Measurements from ENCODE around the gene HYLS1. TPM values are rescaled to one million over a fixed set of nuclear protein-coding genes. Genes with fewer than 3 reads are reported as not detected.
A peak's percentile ranks its signal among the peaks of the same experiment; 100 is the strongest.

HYLS1 gene
- total RNA-seq, 1 donor from 2014 or later: 4.7 TPM

DNA sequence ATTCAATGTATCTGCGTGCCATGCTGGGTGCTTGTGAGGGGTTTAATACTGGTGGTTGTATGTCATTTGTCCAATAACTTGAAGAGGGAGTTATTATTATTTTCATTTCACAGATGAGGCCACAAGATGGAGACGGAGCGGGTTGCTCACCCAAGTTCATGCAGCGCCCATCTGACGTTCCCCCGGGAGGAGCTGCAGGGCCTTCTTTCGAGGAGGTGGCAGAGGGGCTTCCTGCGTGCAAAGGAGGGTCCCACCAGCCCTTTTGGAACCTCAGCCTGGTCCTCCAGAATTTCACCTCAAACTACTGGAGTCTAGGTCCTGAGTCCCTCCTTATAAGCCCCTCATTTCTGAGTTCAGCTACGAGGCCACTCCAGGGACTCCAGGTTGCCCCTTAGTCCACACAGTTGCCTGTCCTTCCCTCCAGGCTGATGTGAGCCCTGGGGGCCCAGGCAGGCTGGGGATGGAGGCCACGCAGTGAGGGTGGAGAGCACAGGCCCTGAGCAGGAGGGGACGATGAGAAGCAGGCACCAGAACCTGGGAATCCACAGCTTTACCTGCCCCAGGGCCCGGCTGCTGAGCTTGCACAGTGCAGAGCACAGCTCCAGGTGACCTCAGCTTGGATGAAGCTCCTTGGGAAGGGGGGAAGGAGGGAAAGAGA, 55.4 kb downstream of the HYLS1 start:
- TF ChIP-seq, protein P1, sequence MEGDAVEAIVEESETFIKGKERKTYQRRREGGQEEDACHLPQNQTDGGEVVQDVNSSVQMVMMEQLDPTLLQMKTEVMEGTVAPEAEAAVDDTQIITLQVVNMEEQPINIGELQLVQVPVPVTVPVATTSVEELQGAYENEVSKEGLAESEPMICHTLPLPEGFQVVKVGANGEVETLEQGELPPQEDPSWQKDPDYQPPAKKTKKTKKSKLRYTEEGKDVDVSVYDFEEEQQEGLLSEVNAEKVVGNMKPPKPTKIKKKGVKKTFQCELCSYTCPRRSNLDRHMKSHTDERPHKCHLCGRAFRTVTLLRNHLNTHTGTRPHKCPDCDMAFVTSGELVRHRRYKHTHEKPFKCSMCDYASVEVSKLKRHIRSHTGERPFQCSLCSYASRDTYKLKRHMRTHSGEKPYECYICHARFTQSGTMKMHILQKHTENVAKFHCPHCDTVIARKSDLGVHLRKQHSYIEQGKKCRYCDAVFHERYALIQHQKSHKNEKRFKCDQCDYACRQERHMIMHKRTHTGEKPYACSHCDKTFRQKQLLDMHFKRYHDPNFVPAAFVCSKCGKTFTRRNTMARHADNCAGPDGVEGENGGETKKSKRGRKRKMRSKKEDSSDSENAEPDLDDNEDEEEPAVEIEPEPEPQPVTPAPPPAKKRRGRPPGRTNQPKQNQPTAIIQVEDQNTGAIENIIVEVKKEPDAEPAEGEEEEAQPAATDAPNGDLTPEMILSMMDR (IDR thresholded peaks at IDR 0.05; ENCODE audit: partially characterized antibody, unreplicated experiment): no peak
- peaks cover 24% of the 10 kb centered on the region for H3K4me1 Mint-ChIP-seq (ENCODE audit: low read depth, unreplicated experiment)
- peak overlapping the region; percentile 94 for H3K27ac Mint-ChIP-seq (ENCODE audit: unreplicated experiment)
- DNase-seq: no peak
- H3K27me3 Mint-ChIP-seq (ENCODE audit: unreplicated experiment): peaks cover 13% of the 10 kb centered on the region
- H3K36me3 Mint-ChIP-seq (ENCODE audit: unreplicated experiment): no peaks in the 10 kb centered on the region
- H3K9me3 Mint-ChIP-seq (ENCODE audit: unreplicated experiment): peaks cover 11% of the 10 kb centered on the region
- H3K4me3 Mint-ChIP-seq (ENCODE audit: unreplicated experiment): peak overlapping the region; percentile 72

DNA sequence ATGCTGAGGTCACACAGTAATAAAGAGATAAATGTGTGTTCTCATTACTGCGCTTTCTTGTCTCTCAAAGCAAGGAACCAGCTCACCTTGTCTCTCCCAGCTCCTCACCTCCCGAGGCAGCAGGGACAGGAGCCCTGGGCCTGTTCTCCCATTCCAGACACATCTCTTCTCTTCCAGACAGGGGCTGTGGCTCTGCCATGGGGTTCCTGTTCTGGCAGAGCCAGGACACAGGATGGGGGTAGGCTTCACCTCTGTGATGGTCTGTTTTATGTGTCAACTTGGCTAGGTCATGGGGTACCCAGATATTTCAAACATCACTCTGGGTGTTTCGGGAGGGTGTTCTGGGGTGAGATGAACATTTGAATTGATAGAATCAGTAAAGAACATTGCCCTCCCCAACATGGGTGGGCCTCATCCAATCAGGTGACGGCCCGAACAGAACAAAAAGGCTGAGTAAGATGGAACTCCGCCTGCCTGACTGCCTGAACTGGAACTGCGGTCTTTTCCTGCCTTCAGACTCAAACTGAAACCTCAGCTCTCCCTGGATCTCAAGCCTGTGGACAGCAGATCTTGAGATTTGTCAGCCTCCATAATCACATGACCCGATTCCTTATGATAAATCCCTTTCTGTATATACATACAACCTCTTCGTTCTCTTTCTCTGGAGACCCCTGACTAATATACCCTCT, 56.3 kb downstream of the HYLS1 start:
- H3K4me3 Mint-ChIP-seq (ENCODE audit: unreplicated experiment): no peak overlapping the region
- no peaks in the 10 kb centered on the region for H3K36me3 Mint-ChIP-seq (ENCODE audit: unreplicated experiment)

DNA sequence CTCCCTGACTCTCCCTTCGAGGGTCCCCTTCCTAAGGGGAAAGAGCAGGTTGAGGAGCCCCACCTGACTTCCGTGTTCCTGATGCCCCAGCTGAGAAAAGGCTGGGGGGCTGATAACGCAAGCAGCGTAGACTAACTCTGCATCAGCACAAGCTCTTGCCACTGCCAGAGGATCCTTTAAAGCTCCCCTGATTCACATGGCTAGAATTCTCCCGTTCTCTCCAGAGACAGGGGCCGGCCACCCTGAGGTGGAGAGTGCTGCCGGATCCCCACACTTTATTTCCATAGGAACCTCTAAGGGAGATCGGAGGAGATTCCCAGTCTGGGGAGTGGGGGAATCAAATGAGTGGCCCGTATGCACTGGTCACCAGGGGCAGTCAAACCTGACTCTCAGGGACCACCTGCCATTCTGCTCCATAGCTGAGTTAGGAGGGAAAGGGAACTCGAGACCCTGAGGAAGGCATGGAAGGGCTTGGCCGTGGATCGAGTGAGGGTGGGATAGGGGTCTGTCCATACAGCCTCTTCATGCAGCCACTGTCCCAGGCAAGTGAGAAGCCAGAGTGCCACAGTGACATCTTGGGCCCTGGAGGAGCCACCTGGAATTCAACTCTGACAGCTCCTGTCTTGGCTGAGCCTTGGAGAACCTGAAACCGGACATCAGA, 57.0 kb downstream of the HYLS1 start:
- no peak for DNase-seq
- Mint-ChIP-seq H3K4me1 (ENCODE audit: low read depth, unreplicated experiment) (peaks cover 20% of the 10 kb centered on the region), H3K9me3 (ENCODE audit: unreplicated experiment) (peaks cover 12% of the 10 kb centered on the region), H3K4me3 (ENCODE audit: unreplicated experiment) (no peak overlapping the region), H3K36me3 (ENCODE audit: unreplicated experiment) (peaks cover 4% of the 10 kb centered on the region), H3K27me3 (ENCODE audit: unreplicated experiment) (peaks cover 17% of the 10 kb centered on the region), H3K27ac (ENCODE audit: unreplicated experiment) (no peak overlapping the region)
- TF ChIP-seq, protein P1 (IDR thresholded peaks at IDR 0.05; ENCODE audit: partially characterized antibody, unreplicated experiment): no peak

More for the DNA sequence above, 56.3 kb downstream of the HYLS1 start:
- H3K27ac Mint-ChIP-seq (ENCODE audit: unreplicated experiment): no peak overlapping the region
- peaks cover 24% of the 10 kb centered on the region for H3K4me1 Mint-ChIP-seq (ENCODE audit: low read depth, unreplicated experiment)
- TF ChIP-seq, protein P1 (IDR thresholded peaks at IDR 0.05; ENCODE audit: partially characterized antibody, unreplicated experiment): no peak
- H3K27me3 Mint-ChIP-seq (ENCODE audit: unreplicated experiment): peaks cover 13% of the 10 kb centered on the region
- no peak for DNase-seq
- peaks cover 11% of the 10 kb centered on the region for H3K9me3 Mint-ChIP-seq (ENCODE audit: unreplicated experiment)

DNA sequence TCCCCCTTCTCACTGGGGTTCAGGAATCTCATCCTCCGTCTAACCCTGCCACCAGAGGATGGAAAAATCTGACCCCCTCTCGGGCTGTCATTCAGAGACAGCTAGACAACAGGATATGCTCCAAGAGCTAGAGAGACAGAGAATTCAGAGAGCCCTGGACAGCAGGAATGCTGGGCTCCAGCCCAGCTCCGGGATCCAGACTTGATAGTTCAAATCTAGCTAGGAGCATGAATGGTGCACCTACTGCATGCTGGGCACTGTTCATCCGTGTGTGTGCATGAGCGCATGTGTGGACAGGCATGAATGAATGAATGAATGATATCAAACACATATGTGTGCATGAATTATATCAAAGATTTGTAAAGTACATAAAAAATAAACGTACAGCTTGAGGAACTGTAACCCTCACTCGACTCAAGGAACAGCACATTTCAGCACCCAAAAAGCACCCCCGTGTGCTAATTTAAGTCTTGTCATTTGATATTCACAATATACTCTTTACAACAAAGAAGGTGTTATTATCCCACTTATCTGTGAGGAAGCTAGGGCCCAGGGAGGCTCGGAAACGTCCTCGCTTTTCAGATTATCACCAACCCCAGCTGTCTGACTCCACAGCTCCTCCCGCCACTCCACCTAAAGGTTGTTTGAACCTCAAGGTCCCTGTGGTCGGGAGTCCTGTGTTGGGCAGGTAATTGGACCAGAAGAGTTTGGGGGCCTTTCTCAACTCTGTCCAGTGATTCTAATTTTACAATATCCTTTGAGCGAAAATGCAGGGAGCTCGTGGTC, 57.7 kb downstream of the HYLS1 start:
- Mint-ChIP-seq H3K9me3 (ENCODE audit: unreplicated experiment) (peaks cover 12% of the 10 kb centered on the region), H3K27ac (ENCODE audit: unreplicated experiment) (no peak overlapping the region), H3K36me3 (ENCODE audit: unreplicated experiment) (peaks cover 4% of the 10 kb centered on the region), H3K4me1 (ENCODE audit: low read depth, unreplicated experiment) (peaks cover 20% of the 10 kb centered on the region), H3K4me3 (ENCODE audit: unreplicated experiment) (no peak overlapping the region), H3K27me3 (ENCODE audit: unreplicated experiment) (peaks cover 17% of the 10 kb centered on the region)
- TF ChIP-seq, protein P1 (IDR thresholded peaks at IDR 0.05; ENCODE audit: partially characterized antibody, unreplicated experiment): no peak
- no peak for DNase-seq

Measured in glutamatergic neuron (in vitro differentiated cells).